OCI-LY7 (cell line): ENCODE measurements around the gene ABCB1. TPM values are rescaled to one million over a fixed set of nuclear protein-coding genes. Genes with fewer than 3 reads are reported as not detected.
A peak's percentile ranks its signal among the peaks of the same experiment; 100 is the strongest.

Experiments
- BruUV-seq: library from RNA; stranded (reverse); fragments of 400-500 nt; replicated peaks from 2 replicates; lab custom pipeline; 2021; lab: Mats Ljungman, UMichigan
- CTCF ChIA-PET: fragments of 300-600 bp; sonication (Branson Sonifier 250); formaldehyde crosslinking; loops from one replicate; lab custom pipeline; 2022; ENCODE audit warnings: antibody characterized with exemption; ENCODE audit not compliant: unreplicated experiment; lab: Charles Lee
- POLR2A ChIA-PET: fragments of 300-600 bp; sonication (Branson Sonifier 250); formaldehyde crosslinking; loops from one replicate; lab custom pipeline; 2022; ENCODE audit warnings: antibody characterized with exemption; lab: Charles Lee
- DNase-seq: peaks from one replicate; pipeline ENCODE4 v3.0.0-alpha.2; 2015; ENCODE audit warnings: low spot score
- H2AFZ ChIP-seq: fragments of 200-600 bp; sonication (generic), shearing (Covaris generic); 2 replicates; pipeline ENCODE4 v1.6.1; 2014; ENCODE audit warnings: mild to moderate bottlenecking, antibody characterized with exemption, low read length, moderate library complexity
- H3K27ac ChIP-seq: fragments of 200-600 bp; sonication (generic); 2 replicates; pipeline ENCODE4 v1.5.1; 2014; ENCODE audit warnings: mixed run types, low read depth, mild to moderate bottlenecking, moderate library complexity, low read length, inconsistent platforms; ENCODE audit not compliant: poor library complexity, severe bottlenecking
- H3K36me3 ChIP-seq: fragments of 200-600 bp; sonication (generic); 2 replicates; pipeline ENCODE4 v1.6.1; 2014; ENCODE audit warnings: mild to moderate bottlenecking, antibody characterized with exemption, low read length, moderate library complexity, mixed read lengths; ENCODE audit not compliant: insufficient read depth
- H3K4me1 ChIP-seq: fragments of 200-600 bp; sonication (generic); 2 replicates; pipeline ENCODE4 v1.5.1; 2014; ENCODE audit warnings: mild to moderate bottlenecking, low read length; ENCODE audit not compliant: insufficient read depth, poor library complexity, severe bottlenecking
- H3K4me2 ChIP-seq: fragments of 200-600 bp; sonication (generic); 2 replicates; pipeline ENCODE4 v1.6.1; 2014; ENCODE audit warnings: mild to moderate bottlenecking, low read length
- H3K4me3 ChIP-seq: fragments of 200-600 bp; sonication (generic); 2 replicates; pipeline ENCODE4 v1.5.1; 2014; ENCODE audit warnings: mild to moderate bottlenecking, low read depth, low read length; ENCODE audit not compliant: poor library complexity, severe bottlenecking
- H3K79me2 ChIP-seq: fragments of 200-600 bp; sonication (generic); 2 replicates; pipeline ENCODE4 v1.6.1; 2016; ENCODE audit warnings: low read depth, mild to moderate bottlenecking, low read length, moderate library complexity, mixed read lengths; ENCODE audit not compliant: insufficient read depth
- H3K9me2 ChIP-seq: fragments of 200-600 bp; sonication (generic); 2 replicates; pipeline ENCODE4 v1.6.1; 2016; ENCODE audit warnings: mild to moderate bottlenecking, low read length, mixed read lengths; ENCODE audit not compliant: insufficient read depth
- H3K9me3 ChIP-seq: fragments of 200-600 bp; sonication (generic); 2 replicates; pipeline ENCODE4 v1.6.1; 2014; ENCODE audit warnings: mild to moderate bottlenecking, mixed run types, low read length, mixed read lengths
- H4K20me1 ChIP-seq: fragments of 200-600 bp; sonication (generic); 2 replicates; pipeline ENCODE4 v1.6.1; 2014; ENCODE audit warnings: mild to moderate bottlenecking, antibody characterized with exemption, low read length, moderate library complexity, mixed read lengths; ENCODE audit not compliant: insufficient read depth
- CTCF ChIP-seq: fragments of 200-600 bp; sonication (generic); conservative IDR thresholded peaks from 2 replicates; pipeline ENCODE4 v1.5.1; 2014; ENCODE audit warnings: mild to moderate bottlenecking, antibody characterized with exemption, low read length, moderate library complexity, mixed read lengths
- EZH2phosphoT487 ChIP-seq: fragments of 200-600 bp; sonication (generic); IDR thresholded peaks from 2 replicates; pipeline ENCODE4 v1.6.1; 2018; ENCODE audit warnings: low read depth, borderline replicate concordance, mild to moderate bottlenecking, mixed run types, antibody characterized with exemption, low read length, moderate library complexity, mixed read lengths
- intact Hi-C: fragments of 100-400 bp; cut with micrococcal nuclease; formaldehyde crosslinking; loops from one replicate; pipeline ENCODE4 v1.10.0; 2022; ENCODE audit not compliant: unreplicated experiment
- total RNA-seq, 2 experiments: library from RNA; depleted of rRNA in 1 of 2; stranded (reverse); fragments of >200 nt in 1 of 2; shearing (Covaris generic) in 1 of 2; gene quantifications; 2 replicates each; pipeline ENCODE4 v1.2.3, GENCODE V29; 2014 to 2022

ABCB1 gene
- total RNA-seq, 2 experiments from 2014 or later: not detected

- no peak overlapping the region for H2AFZ ChIP-seq
- ChIA-PET CTCF (no interaction called here), POLR2A (interaction anchor here (0.6 to 1.5 kb wide), 5 partner anchors 9 to 431 kb away, joined by 3 to 4 read pairs (median 3); no protein-coding TSS in a partner anchor)
- H3K4me2 ChIP-seq: no peak overlapping the region
- no peak overlapping the region for H3K4me3 ChIP-seq
- BruUV-seq: no TSS peak
- DNase-seq: no peak
- no peaks in the 10 kb centered on the region for H3K4me1 ChIP-seq
- intact Hi-C loops: loop anchor here (5.0 kb wide), 2 partner anchors 292 to 607 kb away; no protein-coding TSS in a partner anchor
- H3K9me2 ChIP-seq: no peaks in the 10 kb centered on the region
- no peaks in the 10 kb centered on the region for H3K36me3 ChIP-seq
- H3K27ac ChIP-seq: no peak overlapping the region
- no peaks in the 10 kb centered on the region for H3K9me3 ChIP-seq
- no peaks in the 10 kb centered on the region for H3K79me2 ChIP-seq
- no peak for TF ChIP-seq CTCF
- no peak for TF ChIP-seq EZH2phosphoT487
- no peaks in the 10 kb centered on the region for H4K20me1 ChIP-seq
Observed at GRCh38 chr7:87505122-87505521, 95.6 kb downstream of the ABCB1 start.

DNA sequence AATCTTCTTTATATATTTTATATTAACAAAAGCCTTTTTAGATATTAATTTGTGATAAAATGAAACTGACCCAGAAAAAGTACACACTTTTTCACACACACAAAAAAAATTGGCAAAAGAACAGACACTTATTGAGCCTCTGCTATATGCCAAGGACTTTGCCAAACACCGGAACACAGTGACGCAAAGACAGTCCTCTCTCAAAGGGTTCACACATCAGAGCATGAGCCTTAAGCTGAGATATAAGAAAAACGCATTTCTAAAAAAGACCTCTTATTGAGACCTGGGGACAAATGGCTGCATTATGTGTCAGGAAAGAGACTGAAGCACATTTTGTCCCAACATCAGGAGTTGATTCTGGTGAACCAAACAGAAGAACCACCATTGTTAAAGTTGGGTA, 101.2 kb downstream of the ABCB1 start:
- Histone ChIP-seq H3K4me2 (no peak overlapping the region), H2AFZ (no peak overlapping the region), H3K9me2 (no peaks in the 10 kb centered on the region), H3K27ac (no peak overlapping the region), H4K20me1 (no peaks in the 10 kb centered on the region), H3K4me1 (peaks cover 5% of the 10 kb centered on the region), H3K9me3 (no peaks in the 10 kb centered on the region), H3K36me3 (no peaks in the 10 kb centered on the region), H3K4me3 (no peak overlapping the region), H3K79me2 (no peaks in the 10 kb centered on the region)
- ChIA-PET POLR2A (no interaction called here), CTCF (no interaction called here)
- DNase-seq: no peak
- intact Hi-C loops: no loop called here
- BruUV-seq: no TSS peak
- TF ChIP-seq CTCF: no peak

DNA sequence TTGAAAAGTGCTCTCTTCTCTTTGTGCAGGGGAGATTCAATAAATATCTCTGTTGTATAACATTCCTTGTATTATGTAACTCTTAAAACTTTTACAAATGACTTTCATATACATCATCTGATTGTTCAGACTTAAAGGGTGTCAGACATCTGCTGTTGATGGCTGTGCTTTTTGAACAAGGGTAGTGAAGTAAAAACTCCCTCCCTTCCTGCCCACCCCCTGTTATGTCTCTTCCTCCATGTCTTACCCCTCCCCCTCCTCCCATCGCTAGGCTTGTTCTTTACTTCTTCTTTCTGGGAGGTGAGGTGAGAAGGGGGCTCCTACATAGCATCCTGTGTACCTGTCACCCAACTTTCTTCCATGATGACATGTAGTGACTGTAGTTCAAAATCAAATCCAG, 101.8 kb downstream of the ABCB1 start:
- H3K4me3 ChIP-seq: no peak overlapping the region
- no peak for TF ChIP-seq EZH2phosphoT487
- TF ChIP-seq CTCF: no peak
- H3K9me2 ChIP-seq: no peaks in the 10 kb centered on the region
- no peak overlapping the region for H3K4me2 ChIP-seq
- ChIA-PET CTCF (no interaction called here), POLR2A (no interaction called here)
- no TSS peak for BruUV-seq
- no peaks in the 10 kb centered on the region for H3K79me2 ChIP-seq
- peak; percentile 45 for DNase-seq
- intact Hi-C loops: no loop called here
- H2AFZ ChIP-seq: 0 out of 2 replicates have a peak overlapping the region, but pooled peaks have one; percentile 13
- H4K20me1 ChIP-seq: no peaks in the 10 kb centered on the region
- no peak overlapping the region for H3K27ac ChIP-seq
- H3K36me3 ChIP-seq: no peaks in the 10 kb centered on the region
- peaks cover 5% of the 10 kb centered on the region for H3K4me1 ChIP-seq
- H3K9me3 ChIP-seq: no peaks in the 10 kb centered on the region
